IPS DF 6.9 (cell line): ENCODE measurements around the gene TAF4B.

Experiments
- DNase-seq: peaks from one replicate; pipeline ENCODE4 v3.0.0-alpha.2; 2013; ENCODE audit warnings: low read depth, low spot score
- H3K27ac ChIP-seq: one replicate; pipeline ENCODE4 v1.5.1; 2013; ENCODE audit warnings: low read length, control low read depth
- H3K27me3 ChIP-seq: 2 replicates; pipeline ENCODE4 v1.6.1; 2013; ENCODE audit warnings: mild to moderate bottlenecking, low read length; ENCODE audit not compliant: control insufficient read depth, insufficient read depth
- H3K36me3 ChIP-seq: 2 replicates; pipeline ENCODE4 v1.6.1; 2013; ENCODE audit warnings: low read length; ENCODE audit not compliant: control insufficient read depth, insufficient read depth
- H3K4me1 ChIP-seq: 2 replicates; pipeline ENCODE4 v1.6.1; 2013; ENCODE audit warnings: low read length; ENCODE audit not compliant: control insufficient read depth, insufficient read depth
- H3K4me3 ChIP-seq: 2 replicates; pipeline ENCODE4 v1.5.1; 2013; ENCODE audit warnings: mild to moderate bottlenecking, low read length
- H3K9me3 ChIP-seq: 2 replicates; pipeline ENCODE4 v1.6.1; 2013; ENCODE audit warnings: low read length, inconsistent platforms; ENCODE audit not compliant: control insufficient read depth, insufficient read depth
- WGBS: extraction: QIAGEN DNeasy Blood & Tissue Kit; methylation state at CpG from one replicate; pipeline ENCODE4 v1.1.7; 2013; ENCODE audit warnings: mixed read lengths, missing lambda C conversion rate; ENCODE audit not compliant: insufficient read length, insufficient coverage; 5-methylcytosine and 5-hydroxymethylcytosine counted together

Gene TAF4B

GRCh38 chr18:26207937-26208336 is 18.3 kb upstream of the TAF4B start:
- Histone ChIP-seq H3K27ac (no peak overlapping the region), H3K9me3 (no peaks in the 10 kb centered on the region), H3K4me1 (no peaks in the 10 kb centered on the region), H3K27me3 (no peaks in the 10 kb centered on the region), H3K4me3 (no peak overlapping the region), H3K36me3 (no peaks in the 10 kb centered on the region)
- DNase-seq: no peak
- no CpG with 5 or more reads among the region's 3 CpGs for WGBS

GRCh38 chr18:26208977-26209376 is 17.3 kb upstream of the TAF4B start:
- Histone ChIP-seq H3K36me3 (no peaks in the 10 kb centered on the region), H3K27ac (no peak overlapping the region), H3K9me3 (no peaks in the 10 kb centered on the region), H3K4me1 (no peaks in the 10 kb centered on the region), H3K27me3 (no peaks in the 10 kb centered on the region), H3K4me3 (no peak overlapping the region)
- no CpG with 5 or more reads among the region's 2 CpGs for WGBS
- DNase-seq: no peak

- no peak for DNase-seq
- H3K9me3 ChIP-seq: no peaks in the 10 kb centered on the region
- WGBS: no CpG with 5 or more reads among the region's 4 CpGs
- H3K27ac ChIP-seq: no peak overlapping the region
- no peaks in the 10 kb centered on the region for H3K36me3 ChIP-seq
- H3K27me3 ChIP-seq: no peaks in the 10 kb centered on the region
- H3K4me1 ChIP-seq: no peaks in the 10 kb centered on the region
- no peak overlapping the region for H3K4me3 ChIP-seq
Measured at GRCh38 chr18:26210147-26210546, 16.1 kb upstream of the TAF4B start.

- Histone ChIP-seq H3K27ac (no peak overlapping the region), H3K36me3 (no peaks in the 10 kb centered on the region), H3K4me1 (no peaks in the 10 kb centered on the region), H3K9me3 (no peaks in the 10 kb centered on the region), H3K27me3 (no peaks in the 10 kb centered on the region), H3K4me3 (no peak overlapping the region)
- WGBS: no CpG with 5 or more reads among the region's 7 CpGs
- DNase-seq: no peak
Measured at GRCh38 chr18:26215247-26215970, 10.8 kb upstream of the TAF4B start.

- Histone ChIP-seq H3K27ac (no peak overlapping the region), H3K4me1 (no peaks in the 10 kb centered on the region), H3K4me3 (no peak overlapping the region), H3K9me3 (no peaks in the 10 kb centered on the region), H3K27me3 (no peaks in the 10 kb centered on the region), H3K36me3 (no peaks in the 10 kb centered on the region)
- no peak for DNase-seq
- WGBS: no CpG with 5 or more reads among the region's 7 CpGs
Measured at GRCh38 chr18:26225022-26225693, 1.1 kb upstream of the TAF4B start.

GRCh38 chr18:26225915-26226228 is 373 bp upstream of the TAF4B start:
- WGBS: no CpG with 5 or more reads among the region's 8 CpGs
- no peaks in the 10 kb centered on the region for H3K27me3 ChIP-seq
- H3K4me3 ChIP-seq: no peak overlapping the region
- no peaks in the 10 kb centered on the region for H3K9me3 ChIP-seq
- H3K36me3 ChIP-seq: no peaks in the 10 kb centered on the region
- no peaks in the 10 kb centered on the region for H3K4me1 ChIP-seq
- DNase-seq: no peak
- H3K27ac ChIP-seq: no peak overlapping the region

GRCh38 chr18:26227051-26227670 is 916 bp downstream of the TAF4B start:
- Histone ChIP-seq H3K36me3 (no peaks in the 10 kb centered on the region), H3K27me3 (no peaks in the 10 kb centered on the region), H3K27ac (no peak overlapping the region), H3K4me1 (no peaks in the 10 kb centered on the region), H3K4me3 (peak overlapping the region; percentile 78), H3K9me3 (no peaks in the 10 kb centered on the region)
- no peak for DNase-seq
- no CpG with 5 or more reads among the region's 28 CpGs for WGBS

- H3K4me3 ChIP-seq: no peak overlapping the region
- no peaks in the 10 kb centered on the region for H3K27me3 ChIP-seq
- no peaks in the 10 kb centered on the region for H3K36me3 ChIP-seq
- no peak overlapping the region for H3K27ac ChIP-seq
- DNase-seq: no peak
- peaks cover 3% of the 10 kb centered on the region; the same call in 1 of the 2 replicates for H3K4me1 ChIP-seq
- no CpG with 5 or more reads among the region's 6 CpGs for WGBS
- H3K9me3 ChIP-seq: no peaks in the 10 kb centered on the region
Measured at GRCh38 chr18:26228562-26229260, 2.5 kb downstream of the TAF4B start.

- WGBS: no CpG with 5 or more reads among the region's 8 CpGs
- Histone ChIP-seq H3K9me3 (no peaks in the 10 kb centered on the region), H3K4me3 (no peak overlapping the region), H3K4me1 (peaks cover 5% of the 10 kb centered on the region; the same call in 1 of the 2 replicates), H3K36me3 (no peaks in the 10 kb centered on the region), H3K27ac (no peak overlapping the region), H3K27me3 (no peaks in the 10 kb centered on the region)
- no peak for DNase-seq
Measured at GRCh38 chr18:26230497-26230896, 4.3 kb downstream of the TAF4B start.

GRCh38 chr18:26233208-26233607 is 7.0 kb downstream of the TAF4B start:
- Histone ChIP-seq H3K36me3 (no peaks in the 10 kb centered on the region), H3K9me3 (no peaks in the 10 kb centered on the region), H3K27ac (no peak overlapping the region), H3K4me1 (peaks cover 6% of the 10 kb centered on the region; the same call in 1 of the 2 replicates), H3K27me3 (no peaks in the 10 kb centered on the region), H3K4me3 (no peak overlapping the region)
- DNase-seq: peak; percentile 20
- no CpG with 5 or more reads among the region's 5 CpGs for WGBS
